H1 (cell line): ENCODE measurements around the gene ENPP3. TPM values are rescaled to one million over a fixed set of nuclear protein-coding genes. Genes with fewer than 3 reads are reported as not detected.

Experiments
- BCL11A ChIP-seq, 2 experiments: IDR thresholded peaks; one replicate each; pipeline ENCODE4 v1.6.1; 2011; ENCODE audit warnings: low read depth in 2 of 2, low read length in 2 of 2, mild to moderate bottlenecking in 2 of 2
- BRCA1 ChIP-seq: IDR thresholded peaks from 2 replicates; pipeline ENCODE4 v1.6.1; 2012; ENCODE audit warnings: low read depth, low read length, improper control_type of control experiment
- CHD2 ChIP-seq: IDR thresholded peaks from 2 replicates; pipeline ENCODE4 v1.6.1; 2012; ENCODE audit warnings: low read length, improper control_type of control experiment
- HDAC2 ChIP-seq, 2 experiments: fragments of 300-600 bp in 1 of 2; sonication (generic) in 1 of 2; IDR thresholded peaks; 2 replicates each; pipeline ENCODE4 v1.6.1; 2011 to 2012; ENCODE audit warnings: low read depth in 2 of 2, low read length in 2 of 2, mild to moderate bottlenecking in 2 of 2, moderate library complexity in 2 of 2, borderline replicate concordance in 1 of 2, inconsistent platforms in 1 of 2
- TCF12 ChIP-seq: IDR thresholded peaks from 2 replicates; pipeline ENCODE4 v1.6.1; 2011; ENCODE audit warnings: low read depth, mild to moderate bottlenecking, low read length
- polyA plus RNA-seq, 7 experiments: library from polyadenylated mRNA; depleted of rRNA in 3 of 7; stranded (reverse) in 5 of 7; unstranded in 2 of 7; fragments of >200 nt in 5 of 7; fragments of 200-250 nt in 2 of 7; gene quantifications; 1 replicate in 5 of 7; 2 replicates in 1 of 7; 4 replicates in 1 of 7; pipeline versions ENCODE4 v1.2.1 to v1.2.3, GENCODE V29; 2011 to 2013; ENCODE audit warnings: missing spikeins in 2 of 7, mixed read lengths in 2 of 7
- total RNA-seq: library from RNA; stranded (reverse); fragmentation: NEBNext Ultra II Directional; extraction: Animal tissue kit (Norgen Biotek cat#: 25700); gene quantifications from 2 replicates; pipeline ENCODE4 v1.2.1, GENCODE V29; 2021
- TF ChIP-seq, protein P1 (sequence below): IDR thresholded peaks from 2 replicates; pipeline ENCODE4 v1.6.1; 2011; ENCODE audit warnings: low read depth, mild to moderate bottlenecking, low read length; ENCODE audit not compliant: insufficient read depth

The ENPP3 gene
- total and polyA plus RNA-seq, 2 of the 8 experiments (the other 6 are each of a cell fraction or from before 2014, with no cell fraction given), result 0.11 TPM; not detected in 1

DNA sequence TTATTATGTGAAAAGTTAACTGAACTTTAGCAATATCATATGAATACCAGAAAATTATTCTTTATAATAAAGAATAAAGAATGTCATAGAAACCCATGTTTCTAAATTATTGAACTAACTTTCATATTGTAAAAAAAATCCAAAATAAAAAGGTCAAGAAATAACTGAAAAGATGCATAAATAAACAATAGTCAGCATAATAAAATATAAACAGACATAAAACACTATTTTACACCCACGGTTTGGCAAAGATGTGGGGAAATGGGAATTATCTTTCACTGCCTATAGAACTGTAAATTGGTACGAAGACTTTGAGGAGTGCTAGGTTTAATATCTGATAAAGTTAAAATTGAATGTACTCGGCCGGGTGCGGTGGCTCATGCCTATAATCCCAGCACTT lies 108.4 kb downstream of the ENPP3 start (continued):
- TF ChIP-seq, protein P1, sequence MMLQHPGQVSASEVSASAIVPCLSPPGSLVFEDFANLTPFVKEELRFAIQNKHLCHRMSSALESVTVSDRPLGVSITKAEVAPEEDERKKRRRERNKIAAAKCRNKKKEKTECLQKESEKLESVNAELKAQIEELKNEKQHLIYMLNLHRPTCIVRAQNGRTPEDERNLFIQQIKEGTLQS, result no peak
- TF ChIP-seq TCF12, result no peak
- no peak for TF ChIP-seq CHD2
- no peak for TF ChIP-seq BCL11A (IDR thresholded peaks at IDR 0.05; ENCODE audit: low read depth in 2 of 2, low read length in 2 of 2)
- no peak for TF ChIP-seq BRCA1
- TF ChIP-seq HDAC2 (IDR thresholded peaks at IDR 0.05; ENCODE audit: borderline replicate concordance in 1 of 2, low read depth in 2 of 2, low read length in 2 of 2), result no peak
